Lung (tissue), 12 donors: Measurements from ENCODE around the gene SCAPER. TPM values are rescaled to one million over a fixed set of nuclear protein-coding genes. Genes with fewer than 3 reads are reported as not detected.

Source experiments
- ATAC-seq: fragments of 200-7000 bp; cut with Tn5 transposase; one replicate; pipeline ENCODE4 v1.9.1; 2020; ENCODE audit warnings: moderate number of reproducible peaks; ENCODE audit not compliant: insufficient read depth, low FRiP score
- DNase-seq, 3 donors: peaks; one replicate each; pipeline ENCODE4 v3.0.0-alpha.2; 2013 to 2017
- H3K27ac ChIP-seq, 2 donors: one replicate each; pipeline ENCODE4 v1.5.1; 2013; ENCODE audit warnings: mild to moderate bottlenecking in 2 of 2, moderate library complexity in 2 of 2, control low read depth in 1 of 2, inconsistent platforms in 1 of 2, low read depth in 1 of 2, low read length in 1 of 2
- H3K27me3 ChIP-seq, 3 donors: one replicate each; pipeline ENCODE4 v1.5.1; 2013; ENCODE audit warnings: low read length in 2 of 3; ENCODE audit not compliant: control insufficient read depth in 3 of 3, insufficient read depth in 3 of 3
- H3K36me3 ChIP-seq, 4 donors: one replicate each; pipeline ENCODE4 v1.5.1; 2013; ENCODE audit warnings: low read length in 4 of 4, mild to moderate bottlenecking in 1 of 4, moderate library complexity in 1 of 4; ENCODE audit not compliant: control insufficient read depth in 4 of 4, insufficient read depth in 4 of 4
- H3K4me1 ChIP-seq, 5 donors: one replicate each; pipeline ENCODE4 v1.5.1; 2013; ENCODE audit warnings: low read length in 5 of 5, mild to moderate bottlenecking in 2 of 5, moderate library complexity in 1 of 5; ENCODE audit not compliant: control insufficient read depth in 5 of 5, insufficient read depth in 5 of 5
- H3K4me3 ChIP-seq: one replicate; pipeline ENCODE4 v1.5.1; 2013; ENCODE audit warnings: mild to moderate bottlenecking, control low read depth, moderate library complexity
- H3K9ac ChIP-seq, 2 donors: one replicate each; pipeline ENCODE4 v1.5.1; 2013; ENCODE audit warnings: low read length in 2 of 2, control low read depth in 1 of 2; ENCODE audit not compliant: insufficient read depth in 1 of 2
- H3K9me3 ChIP-seq, 4 donors: one replicate each; pipeline ENCODE4 v1.5.1; 2013; ENCODE audit warnings: low read length in 3 of 4, mild to moderate bottlenecking in 1 of 4, moderate library complexity in 1 of 4; ENCODE audit not compliant: control insufficient read depth in 4 of 4, insufficient read depth in 3 of 4
- CTCF ChIP-seq: IDR thresholded peaks from 2 replicates; pipeline ENCODE4 v1.5.1; 2012; ENCODE audit warnings: mild to moderate bottlenecking; ENCODE audit errors: control extremely low read depth, extremely low read depth
- WGBS, 2 donors: extraction: QIAGEN DNeasy Blood & Tissue Kit; methylation state at CpG; one replicate each; pipeline ENCODE4 v1.1.7; 2013; 5-methylcytosine and 5-hydroxymethylcytosine counted together
- polyA plus RNA-seq, 2 donors: library from polyadenylated mRNA; stranded (reverse); fragments of 200-250 nt; gene quantifications; one replicate each; pipeline ENCODE4 v1.2.1, GENCODE V29; 2013
- total RNA-seq, 2 donors: library from RNA; depleted of rRNA in 1 of 2; stranded (reverse); fragments of >200 nt in 1 of 2; gene quantifications; one replicate each; pipeline ENCODE4 v1.2.1, GENCODE V29; 2014 to 2021
- donor health status: control.
- donor health status: control.
- donor health status: Bipolar disorder and iron deficiency.
- donor health status: healthy.
- donor health status: DM: yes; HTN: yes; CAD: no.

Gene SCAPER
- total and polyA plus RNA-seq, 4 donors = 3.9 to 40.2 (median 19.5) TPM

- H3K27ac ChIP-seq = no peak overlapping the region
- peaks cover 4 to 42% (median 26%) of the 10 kb centered on the region in 5 donors for H3K4me1 ChIP-seq
- peaks cover 14 to 85% (median 78%) of the 10 kb centered on the region in 3 donors for H3K27me3 ChIP-seq
- H3K9ac ChIP-seq = no peak overlapping the region
- peak in 2 of 3 donors; percentile 22 to 25 for DNase-seq
- WGBS, 2 donors = 14 to 27% methylated on average over 16 of the region's 16 CpGs
- no peak overlapping the region for H3K4me3 ChIP-seq
- peaks cover 0 to 2% (median 0%) of the 10 kb centered on the region in 4 donors for H3K36me3 ChIP-seq
- ATAC-seq = no peak
- H3K9me3 ChIP-seq = peaks cover 0 to 16% (median 0%) of the 10 kb centered on the region in 4 donors
- TF ChIP-seq CTCF = no peak
These were observed 561.7 kb downstream of the SCAPER start for GRCh38 chr15:76343313-76343996.

- H3K4me3 ChIP-seq = no peak overlapping the region
- H3K27ac ChIP-seq = no peak overlapping the region
- DNase-seq (peak in 2 of 3 donors; percentile 8 to 18), ATAC-seq (no peak)
- H3K9me3 ChIP-seq = peaks cover 0 to 22% (median 0%) of the 10 kb centered on the region in 4 donors
- TF ChIP-seq CTCF = no peak
- H3K9ac ChIP-seq = no peak overlapping the region
- H3K4me1 ChIP-seq = peaks cover 3 to 50% (median 26%) of the 10 kb centered on the region in 5 donors
- WGBS, 2 donors = 6 to 11% methylated on average over 60 to 87 of the region's 87 CpGs
- H3K36me3 ChIP-seq = no peaks in the 10 kb centered on the region
- peaks cover 14 to 82% (median 72%) of the 10 kb centered on the region in 3 donors for H3K27me3 ChIP-seq
These were observed 562.5 kb downstream of the SCAPER start for GRCh38 chr15:76342382-76343201.

- no peak for TF ChIP-seq CTCF
- ATAC-seq = no peak
- 6 to 18% methylated on average over 20 of the region's 20 CpGs for WGBS, 2 donors
- no peak overlapping the region for H3K9ac ChIP-seq
- no peak overlapping the region for H3K27ac ChIP-seq
- H3K27me3 ChIP-seq = peaks cover 13 to 86% (median 75%) of the 10 kb centered on the region in 3 donors
- no peak overlapping the region for H3K4me3 ChIP-seq
- no peaks in the 10 kb centered on the region for H3K36me3 ChIP-seq
- H3K9me3 ChIP-seq = peaks cover 0 to 23% (median 0%) of the 10 kb centered on the region in 4 donors
- DNase-seq = peak in 2 of 3 donors; percentile 18 to 21
- H3K4me1 ChIP-seq = peaks cover 0 to 50% (median 26%) of the 10 kb centered on the region in 5 donors
These were observed 563.1 kb downstream of the SCAPER start for GRCh38 chr15:76342058-76342381.
